Measurements from ENCODE around the gene CCDC40. TPM values are rescaled to one million over a fixed set of nuclear protein-coding genes. Genes with fewer than 3 reads are reported as not detected.
A peak's percentile ranks its signal among the peaks of the same experiment; 100 is the strongest.

Gene CCDC40
- total and polyA plus RNA-seq, 10 of the 15 experiments (the other 5 are each of a cell fraction or from before 2014, with no cell fraction given): 0.06 to 0.10 TPM; not detected in 8

DNA sequence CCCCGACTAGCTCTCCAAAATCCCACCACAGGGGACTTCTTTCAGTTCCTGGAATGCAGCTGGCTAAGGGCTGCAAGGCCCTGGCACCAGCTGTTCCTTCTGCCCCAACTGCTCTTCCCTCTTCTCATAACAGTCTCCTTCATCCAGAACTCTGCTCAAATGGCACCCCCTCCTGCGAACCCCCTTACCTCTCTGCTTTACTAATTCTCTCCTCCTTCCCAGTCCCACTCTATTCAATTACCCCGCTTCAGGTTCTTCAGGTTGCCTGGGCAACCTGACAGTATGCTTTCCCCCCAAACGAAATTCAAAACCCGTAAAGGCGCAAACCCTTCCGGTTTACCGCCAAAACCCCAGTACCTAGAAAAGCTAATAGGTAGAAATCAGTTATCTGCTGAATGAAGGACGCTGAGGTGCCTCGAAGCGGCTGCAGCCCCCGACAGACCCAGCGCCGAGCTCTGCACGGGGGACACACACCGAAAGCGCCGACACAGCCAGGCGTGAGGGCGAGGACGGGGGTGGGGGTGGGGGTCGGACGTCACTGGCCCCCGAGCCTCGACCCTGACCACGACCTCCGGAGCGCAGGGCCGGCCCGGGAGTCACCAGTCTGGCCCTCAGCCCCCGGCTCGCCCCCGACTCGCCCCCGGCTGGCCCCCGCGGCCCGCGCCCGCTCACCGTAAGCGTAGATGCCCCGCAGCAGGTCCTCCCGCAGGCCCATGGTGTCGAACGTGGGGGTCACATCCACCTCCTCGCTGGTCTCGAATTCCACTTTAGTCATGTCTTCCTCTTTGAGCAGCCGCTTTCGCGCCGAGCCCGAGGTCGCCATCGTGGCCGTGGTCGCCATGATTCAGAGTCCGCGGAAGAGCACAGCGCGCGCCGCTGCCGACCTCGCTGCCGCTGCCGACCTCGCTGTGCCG is 109.9 kb downstream of the CCDC40 start (continued):
- TF ChIP-seq, protein P1, sequence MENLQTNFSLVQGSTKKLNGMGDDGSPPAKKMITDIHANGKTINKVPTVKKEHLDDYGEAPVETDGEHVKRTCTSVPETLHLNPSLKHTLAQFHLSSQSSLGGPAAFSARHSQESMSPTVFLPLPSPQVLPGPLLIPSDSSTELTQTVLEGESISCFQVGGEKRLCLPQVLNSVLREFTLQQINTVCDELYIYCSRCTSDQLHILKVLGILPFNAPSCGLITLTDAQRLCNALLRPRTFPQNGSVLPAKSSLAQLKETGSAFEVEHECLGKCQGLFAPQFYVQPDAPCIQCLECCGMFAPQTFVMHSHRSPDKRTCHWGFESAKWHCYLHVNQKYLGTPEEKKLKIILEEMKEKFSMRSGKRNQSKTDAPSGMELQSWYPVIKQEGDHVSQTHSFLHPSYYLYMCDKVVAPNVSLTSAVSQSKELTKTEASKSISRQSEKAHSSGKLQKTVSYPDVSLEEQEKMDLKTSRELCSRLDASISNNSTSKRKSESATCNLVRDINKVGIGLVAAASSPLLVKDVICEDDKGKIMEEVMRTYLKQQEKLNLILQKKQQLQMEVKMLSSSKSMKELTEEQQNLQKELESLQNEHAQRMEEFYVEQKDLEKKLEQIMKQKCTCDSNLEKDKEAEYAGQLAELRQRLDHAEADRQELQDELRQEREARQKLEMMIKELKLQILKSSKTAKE (IDR thresholded peaks at IDR 0.05; ENCODE audit: low read depth, poor library complexity, severe bottlenecking): no peak
- no peak for TF ChIP-seq STAT1 (conservative IDR thresholded peaks at IDR 0.05)
- no peak for TF ChIP-seq CHD2 (IDR thresholded peaks at IDR 0.05; ENCODE audit: borderline replicate concordance, low read depth, low read length)
- TF ChIP-seq, protein P2, sequence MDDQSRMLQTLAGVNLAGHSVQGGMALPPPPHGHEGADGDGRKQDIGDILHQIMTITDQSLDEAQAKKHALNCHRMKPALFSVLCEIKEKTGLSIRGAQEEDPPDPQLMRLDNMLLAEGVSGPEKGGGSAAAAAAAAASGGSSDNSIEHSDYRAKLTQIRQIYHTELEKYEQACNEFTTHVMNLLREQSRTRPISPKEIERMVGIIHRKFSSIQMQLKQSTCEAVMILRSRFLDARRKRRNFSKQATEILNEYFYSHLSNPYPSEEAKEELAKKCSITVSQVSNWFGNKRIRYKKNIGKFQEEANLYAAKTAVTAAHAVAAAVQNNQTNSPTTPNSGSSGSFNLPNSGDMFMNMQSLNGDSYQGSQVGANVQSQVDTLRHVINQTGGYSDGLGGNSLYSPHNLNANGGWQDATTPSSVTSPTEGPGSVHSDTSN (IDR thresholded peaks at IDR 0.05; ENCODE audit: insufficient replicate concordance, low read depth, low read length): no peak
- no peak for TF ChIP-seq POLR2AphosphoS2 (IDR thresholded peaks at IDR 0.05; ENCODE audit: low read depth, low read length)
- TF ChIP-seq, protein P3, sequence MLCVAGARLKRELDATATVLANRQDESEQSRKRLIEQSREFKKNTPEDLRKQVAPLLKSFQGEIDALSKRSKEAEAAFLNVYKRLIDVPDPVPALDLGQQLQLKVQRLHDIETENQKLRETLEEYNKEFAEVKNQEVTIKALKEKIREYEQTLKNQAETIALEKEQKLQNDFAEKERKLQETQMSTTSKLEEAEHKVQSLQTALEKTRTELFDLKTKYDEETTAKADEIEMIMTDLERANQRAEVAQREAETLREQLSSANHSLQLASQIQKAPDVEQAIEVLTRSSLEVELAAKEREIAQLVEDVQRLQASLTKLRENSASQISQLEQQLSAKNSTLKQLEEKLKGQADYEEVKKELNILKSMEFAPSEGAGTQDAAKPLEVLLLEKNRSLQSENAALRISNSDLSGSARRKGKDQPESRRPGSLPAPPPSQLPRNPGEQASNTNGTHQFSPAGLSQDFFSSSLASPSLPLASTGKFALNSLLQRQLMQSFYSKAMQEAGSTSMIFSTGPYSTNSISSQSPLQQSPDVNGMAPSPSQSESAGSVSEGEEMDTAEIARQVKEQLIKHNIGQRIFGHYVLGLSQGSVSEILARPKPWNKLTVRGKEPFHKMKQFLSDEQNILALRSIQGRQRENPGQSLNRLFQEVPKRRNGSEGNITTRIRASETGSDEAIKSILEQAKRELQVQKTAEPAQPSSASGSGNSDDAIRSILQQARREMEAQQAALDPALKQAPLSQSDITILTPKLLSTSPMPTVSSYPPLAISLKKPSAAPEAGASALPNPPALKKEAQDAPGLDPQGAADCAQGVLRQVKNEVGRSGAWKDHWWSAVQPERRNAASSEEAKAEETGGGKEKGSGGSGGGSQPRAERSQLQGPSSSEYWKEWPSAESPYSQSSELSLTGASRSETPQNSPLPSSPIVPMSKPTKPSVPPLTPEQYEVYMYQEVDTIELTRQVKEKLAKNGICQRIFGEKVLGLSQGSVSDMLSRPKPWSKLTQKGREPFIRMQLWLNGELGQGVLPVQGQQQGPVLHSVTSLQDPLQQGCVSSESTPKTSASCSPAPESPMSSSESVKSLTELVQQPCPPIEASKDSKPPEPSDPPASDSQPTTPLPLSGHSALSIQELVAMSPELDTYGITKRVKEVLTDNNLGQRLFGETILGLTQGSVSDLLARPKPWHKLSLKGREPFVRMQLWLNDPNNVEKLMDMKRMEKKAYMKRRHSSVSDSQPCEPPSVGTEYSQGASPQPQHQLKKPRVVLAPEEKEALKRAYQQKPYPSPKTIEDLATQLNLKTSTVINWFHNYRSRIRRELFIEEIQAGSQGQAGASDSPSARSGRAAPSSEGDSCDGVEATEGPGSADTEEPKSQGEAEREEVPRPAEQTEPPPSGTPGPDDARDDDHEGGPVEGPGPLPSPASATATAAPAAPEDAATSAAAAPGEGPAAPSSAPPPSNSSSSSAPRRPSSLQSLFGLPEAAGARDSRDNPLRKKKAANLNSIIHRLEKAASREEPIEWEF (IDR thresholded peaks at IDR 0.05; ENCODE audit: insufficient replicate concordance, low read depth, low read length): no peak
- 0 out of 4 replicates have a peak, but pooled peaks of 1 of the 2 experiments have one; percentile 0 for TF ChIP-seq SRF (IDR thresholded peaks at IDR 0.05; ENCODE audit: low read depth in 2 of 2, low read length in 2 of 2)
- no peak for TF ChIP-seq ETV6 (conservative IDR thresholded peaks at IDR 0.05 in 1 of 2, IDR thresholded peaks at IDR 0.05 in 1 of 2; ENCODE audit: borderline replicate concordance in 1 of 2, low read depth in 1 of 2)
- no peak for TF ChIP-seq EGR1 (IDR thresholded peaks at IDR 0.05; ENCODE audit: borderline replicate concordance in 1 of 2, low read depth in 2 of 2, low read length in 2 of 2)
- TF ChIP-seq RBBP5 (conservative IDR thresholded peaks at IDR 0.05): no peak
- TF ChIP-seq, protein P4, sequence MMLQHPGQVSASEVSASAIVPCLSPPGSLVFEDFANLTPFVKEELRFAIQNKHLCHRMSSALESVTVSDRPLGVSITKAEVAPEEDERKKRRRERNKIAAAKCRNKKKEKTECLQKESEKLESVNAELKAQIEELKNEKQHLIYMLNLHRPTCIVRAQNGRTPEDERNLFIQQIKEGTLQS (IDR thresholded peaks at IDR 0.05; ENCODE audit: borderline replicate concordance, extremely low read depth, low read depth, low read length): no peak
- TF ChIP-seq, protein P5, sequence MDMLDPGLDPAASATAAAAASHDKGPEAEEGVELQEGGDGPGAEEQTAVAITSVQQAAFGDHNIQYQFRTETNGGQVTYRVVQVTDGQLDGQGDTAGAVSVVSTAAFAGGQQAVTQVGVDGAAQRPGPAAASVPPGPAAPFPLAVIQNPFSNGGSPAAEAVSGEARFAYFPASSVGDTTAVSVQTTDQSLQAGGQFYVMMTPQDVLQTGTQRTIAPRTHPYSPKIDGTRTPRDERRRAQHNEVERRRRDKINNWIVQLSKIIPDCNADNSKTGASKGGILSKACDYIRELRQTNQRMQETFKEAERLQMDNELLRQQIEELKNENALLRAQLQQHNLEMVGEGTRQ (IDR thresholded peaks at IDR 0.05; ENCODE audit: borderline replicate concordance, low read depth, low read length): no peak
- TF ChIP-seq RB1 (IDR thresholded peaks at IDR 0.05; ENCODE audit: borderline replicate concordance): peak; percentile 23; the same call in 1 of the 2 replicates
- TF ChIP-seq NRF1 (conservative IDR thresholded peaks at IDR 0.05; ENCODE audit: low read depth, low read length): no peak
- 0 out of 2 replicates have a peak, but pooled peaks have one; percentile 18 for TF ChIP-seq GATAD2B (conservative IDR thresholded peaks at IDR 0.05; ENCODE audit: low read depth)
